HEK293 (cell line): ENCODE data around the gene TANC1.

Experiments used
- CTCF ChIA-PET: fragments of 350-600 bp; formaldehyde crosslinking; extraction: SDS; loops from one replicate; lab custom pipeline; 2021; ENCODE audit warnings: antibody characterized with exemption; lab: Yijun Ruan, JAX
- POLR2A ChIA-PET: fragments of 300-600 bp; formaldehyde crosslinking; extraction: SDS; loops from one replicate; lab custom pipeline; 2020; ENCODE audit warnings: antibody characterized with exemption, inconsistent platforms; lab: Yijun Ruan, JAX
- H3K27ac ChIP-seq: fragments of 200-500 bp; sonication (Bioruptor generic); 2 replicates; pipeline ENCODE4 v1.5.1; 2014; ENCODE audit warnings: low read depth, low read length, control low read depth, inconsistent platforms; ENCODE audit errors: extremely low read depth
- H3K36me3 ChIP-seq, 2 experiments: fragments of 200-500 bp in 1 of 2; sonication (Bioruptor generic) in 1 of 2; 1 replicate in 1 of 2; 2 replicates in 1 of 2; pipeline ENCODE4 v1.5.1; 2014 to 2017; ENCODE audit warnings: inconsistent platforms in 2 of 2, low read length in 2 of 2; ENCODE audit not compliant: control insufficient read depth in 2 of 2, insufficient read depth in 1 of 2
- H3K4me1 ChIP-seq: fragments of 200-500 bp; sonication (Bioruptor generic); 2 replicates; pipeline ENCODE4 v1.5.1; 2014; ENCODE audit warnings: mild to moderate bottlenecking, low read length, inconsistent platforms; ENCODE audit not compliant: control insufficient read depth, insufficient read depth
- H3K4me3 ChIP-seq: 2 replicates; pipeline ENCODE4 v1.5.1; 2011; ENCODE audit warnings: low read depth, mild to moderate bottlenecking, control low read depth, low read length, moderate library complexity
- H3K9me3 ChIP-seq: fragments of 200-500 bp; sonication (Bioruptor generic); 2 replicates; pipeline ENCODE4 v1.5.1; 2014; ENCODE audit warnings: low read depth, low read length, inconsistent platforms; ENCODE audit not compliant: control insufficient read depth, insufficient read depth
- KLF7 ChIP-seq: fragments of 450-650 bp; formaldehyde crosslinking; IDR thresholded peaks from 2 replicates; pipeline ENCODE4 v1.5.1; 2016; ENCODE audit warnings: missing biosample characterization, missing genetic modification characterization, borderline replicate concordance
- KLF9 ChIP-seq: fragments of 450-650 bp; formaldehyde crosslinking; IDR thresholded peaks from 2 replicates; pipeline ENCODE4 v1.5.1; 2016; ENCODE audit warnings: missing biosample characterization, missing genetic modification characterization, low read depth
- OSR2 ChIP-seq: fragments of 450-650 bp; formaldehyde crosslinking; IDR thresholded peaks from 2 replicates; pipeline ENCODE4 v1.5.1; 2016; ENCODE audit warnings: missing biosample characterization, missing genetic modification characterization
- OVOL3 ChIP-seq: fragments of 450-650 bp; formaldehyde crosslinking; IDR thresholded peaks from 2 replicates; pipeline ENCODE4 v1.5.1; 2016; ENCODE audit warnings: missing biosample characterization, missing genetic modification characterization
- PRDM10 ChIP-seq: fragments of 450-650 bp; formaldehyde crosslinking; IDR thresholded peaks from 2 replicates; pipeline ENCODE4 v1.5.1; 2016; ENCODE audit warnings: missing biosample characterization, missing genetic modification characterization
- REPIN1 ChIP-seq: fragments of 450-650 bp; formaldehyde crosslinking; IDR thresholded peaks from 2 replicates; pipeline ENCODE4 v1.5.1; 2017; ENCODE audit warnings: missing biosample characterization, missing genetic modification characterization, low read depth
- TSHZ1 ChIP-seq: fragments of 450-650 bp; formaldehyde crosslinking; IDR thresholded peaks from 2 replicates; pipeline ENCODE4 v1.5.1; 2016; ENCODE audit warnings: missing biosample characterization, missing genetic modification characterization, borderline replicate concordance
- ZBTB8A ChIP-seq: fragments of 450-650 bp; formaldehyde crosslinking; IDR thresholded peaks from 2 replicates; pipeline ENCODE4 v1.5.1; 2016; ENCODE audit warnings: missing biosample characterization, missing genetic modification characterization
- ZFHX2 ChIP-seq: fragments of 450-650 bp; formaldehyde crosslinking; conservative IDR thresholded peaks from 2 replicates; pipeline ENCODE4 v1.5.1; 2016; ENCODE audit warnings: missing biosample characterization, missing genetic modification characterization
- ZNF10 ChIP-seq: fragments of 450-650 bp; formaldehyde crosslinking; IDR thresholded peaks from 2 replicates; pipeline ENCODE4 v1.5.1; 2017; ENCODE audit warnings: missing biosample characterization, missing genetic modification characterization
- ZNF112 ChIP-seq: fragments of 450-650 bp; formaldehyde crosslinking; IDR thresholded peaks from 2 replicates; pipeline ENCODE4 v1.5.0; 2017; ENCODE audit warnings: missing biosample characterization, missing genetic modification characterization
- ZNF114 ChIP-seq: fragments of 450-650 bp; formaldehyde crosslinking; IDR thresholded peaks from 2 replicates; pipeline ENCODE4 v1.5.0; 2017; ENCODE audit warnings: missing biosample characterization, missing genetic modification characterization
- ZNF202 ChIP-seq: fragments of 450-650 bp; formaldehyde crosslinking; IDR thresholded peaks from 2 replicates; pipeline ENCODE4 v1.5.1; 2016; ENCODE audit warnings: missing biosample characterization, missing genetic modification characterization, borderline replicate concordance
- ZNF292 ChIP-seq: fragments of 450-650 bp; formaldehyde crosslinking; IDR thresholded peaks from 2 replicates; pipeline ENCODE4 v1.5.1; 2016; ENCODE audit warnings: low read depth, missing biosample characterization, missing genetic modification characterization, borderline replicate concordance
- ZNF404 ChIP-seq: fragments of 450-650 bp; formaldehyde crosslinking; IDR thresholded peaks from 2 replicates; pipeline ENCODE4 v1.5.1; 2017; ENCODE audit warnings: missing biosample characterization, missing genetic modification characterization
- ZNF501 ChIP-seq: fragments of 450-650 bp; formaldehyde crosslinking; IDR thresholded peaks from 2 replicates; pipeline ENCODE4 v1.5.1; 2016; ENCODE audit warnings: missing biosample characterization, missing genetic modification characterization
- ZNF621 ChIP-seq: fragments of 450-650 bp; formaldehyde crosslinking; IDR thresholded peaks from 2 replicates; pipeline ENCODE4 v1.5.1; 2017; ENCODE audit warnings: missing biosample characterization, missing genetic modification characterization
- ZNF623 ChIP-seq: fragments of 450-650 bp; formaldehyde crosslinking; IDR thresholded peaks from 2 replicates; pipeline ENCODE4 v1.5.1; 2016; ENCODE audit warnings: missing biosample characterization, missing genetic modification characterization
- ZNF654 ChIP-seq: fragments of 450-650 bp; formaldehyde crosslinking; IDR thresholded peaks from 2 replicates; pipeline ENCODE4 v1.5.1; 2016; ENCODE audit warnings: low read depth, missing biosample characterization, missing genetic modification characterization
- ZNF76 ChIP-seq: fragments of 450-650 bp; formaldehyde crosslinking; IDR thresholded peaks from 2 replicates; pipeline ENCODE4; 2016; ENCODE audit warnings: low read depth, missing biosample characterization, missing genetic modification characterization, borderline replicate concordance
- ZNF837 ChIP-seq: fragments of 450-650 bp; formaldehyde crosslinking; IDR thresholded peaks from 2 replicates; pipeline ENCODE4 v1.5.1; 2016; ENCODE audit warnings: missing biosample characterization, missing genetic modification characterization
- ZSCAN16 ChIP-seq: fragments of 450-650 bp; formaldehyde crosslinking; IDR thresholded peaks from 2 replicates; pipeline ENCODE4 v1.5.1; 2016; ENCODE audit warnings: missing biosample characterization, missing genetic modification characterization
- ZSCAN30 ChIP-seq: fragments of 450-650 bp; IDR thresholded peaks from 2 replicates; pipeline ENCODE4 v1.5.1; 2018; ENCODE audit warnings: missing biosample characterization, mild to moderate bottlenecking, missing genetic modification characterization, moderate library complexity

The TANC1 gene

GRCh38 chr2:159175182-159175581 lies 206.7 kb downstream of the TANC1 start (continued):
- TF ChIP-seq OSR2 (tag by site-specific recombination) (no peak), KLF7 (tag by site-specific recombination) (no peak), ZSCAN16 (no peak), KLF9 (tag by site-specific recombination) (no peak), ZNF10 (no peak), ZNF654 (no peak), ZSCAN30 (tag by site-specific recombination) (no peak), TSHZ1 (tag by site-specific recombination) (no peak), ZFHX2 (tag by site-specific recombination) (no peak), ZNF623 (tag by site-specific recombination) (no peak), ZNF76 (tag by site-specific recombination) (no peak)

- Histone ChIP-seq H3K9me3 (no peaks in the 10 kb centered on the region), H3K27ac (no peak overlapping the region), H3K4me3 (no peak overlapping the region), H3K4me1 (no peaks in the 10 kb centered on the region), H3K36me3 (peaks cover 5 to 62% of the 10 kb centered on the region in 2 experiments)
- TF ChIP-seq ZNF501 (no peak), ZBTB8A (tag by site-specific recombination) (no peak), ZNF404 (tag by site-specific recombination) (no peak), ZNF621 (tag by site-specific recombination) (no peak), ZNF112 (tag by site-specific recombination) (no peak), ZNF202 (no peak), OVOL3 (no peak), REPIN1 (no peak), ZNF114 (tag by site-specific recombination) (no peak), PRDM10 (tag by site-specific recombination) (no peak), ZNF837 (tag by site-specific recombination) (no peak), ZNF292 (tag by site-specific recombination) (no peak)
- ChIA-PET POLR2A (no interaction called here), CTCF (interaction anchor here (0.6 kb wide), 1 partner anchor 180 kb away, joined by 5 read pairs; no protein-coding TSS in a partner anchor)
These were observed 207.5 kb downstream of the TANC1 start for GRCh38 chr2:159175927-159176326.
